ENCODE results near the gene TMEM134. TPM values are rescaled to one million over a fixed set of nuclear protein-coding genes. Genes with fewer than 3 reads are reported as not detected.

TMEM134 gene
- total and polyA plus RNA-seq, 9 of the 15 experiments (the other 6 are each of a cell fraction or from before 2014, with no cell fraction given), result 0.63 to 48.4 (median 10.7) TPM

GRCh38 chr11:67504005-67504949 is 35.2 kb upstream of the TMEM134 start (continued):
- TF ChIP-seq KDM2B (CRISPR knock-in tag; IDR thresholded peaks at IDR 0.05) (no peak; the same call in 1 of the 2 replicates), ZBTB40 (IDR thresholded peaks at IDR 0.05) (0 out of 2 replicates have a peak, but pooled peaks have one; percentile 24), ZBTB40 (CRISPR knock-in tag; IDR thresholded peaks at IDR 0.05) (no peak), NKRF (IDR thresholded peaks at IDR 0.05; ENCODE audit: borderline replicate concordance) (peak; percentile 56; the same call in 1 of the 2 replicates), SRSF7 (optimal IDR thresholded peaks at IDR 0.05; ENCODE audit: low read depth, low read length) (no peak), PML (IDR thresholded peaks at IDR 0.05; ENCODE audit: low read length) (no peak), RBFOX2 (IDR thresholded peaks at IDR 0.05; ENCODE audit: low read depth, low read length) (peak; percentile 64; the same call in 1 of the 2 replicates), ARID4B (CRISPR knock-in tag; IDR thresholded peaks at IDR 0.05) (peak; percentile 60; the same call in 1 of the 2 replicates), HDAC6 (IDR thresholded peaks at IDR 0.05; ENCODE audit: low read depth, low read length) (0 out of 2 replicates have a peak, but pooled peaks have one; percentile 51), ZNF41 (CRISPR knock-in tag; conservative IDR thresholded peaks at IDR 0.05) (no peak)

Measured in K562 (cell line).